ENCODE measurements around the gene NUP42. TPM values are rescaled to one million over a fixed set of nuclear protein-coding genes. Genes with fewer than 3 reads are reported as not detected.

NUP42 gene
- total and polyA plus RNA-seq, 9 of the 15 experiments (the other 6 are each of a cell fraction or from before 2014, with no cell fraction given) = 41.8 to 86.4 (median 71.2) TPM

- ATAC-seq (no peak), DNase-seq (ENCODE audit: extremely low read depth in 1 of 4, low spot score in 3 of 4) (no peak), FAIRE-seq (no peak)
- no TSS peak for BruUV-seq (replicated peaks)
- in situ Hi-C loops (cut with MboI) = no loop called here
- Histone ChIP-seq H3K4me1 (replicated peaks in 1 of 2; ENCODE audit: control insufficient read depth in 2 of 2, insufficient read depth in 2 of 2, low read length in 2 of 2) (no peaks in the 10 kb centered on the region; a peak in 1 of 5 replicates), H2AFZ (ENCODE audit: low read depth, low read length) (no peak overlapping the region), H3K4me3 (no peak overlapping the region), H3K9ac (ENCODE audit: insufficient read depth in 1 of 2, low read depth in 2 of 2, low read length in 2 of 2) (no peak overlapping the region), H3K9me3 (replicated peaks; ENCODE audit: control insufficient read depth, insufficient read depth, low read depth, low read length) (no peaks in the 10 kb centered on the region), H3K9me1 (ENCODE audit: control insufficient read depth, insufficient read depth, low read length) (no peaks in the 10 kb centered on the region), H3K27ac (ENCODE audit: extremely low read depth, low read depth, low read length) (no peak overlapping the region), H3K36me3 (ENCODE audit: control insufficient read depth, insufficient read depth, low read length) (no peaks in the 10 kb centered on the region), H3K4me2 (ENCODE audit: insufficient read depth, low read length) (no peak overlapping the region), H4K20me1 (replicated peaks; ENCODE audit: control insufficient read depth, insufficient read depth, low read length) (no peaks in the 10 kb centered on the region), H3K79me2 (ENCODE audit: control insufficient read depth, insufficient read depth, low read length) (no peaks in the 10 kb centered on the region), H3K27me3 (ENCODE audit: control insufficient read depth in 2 of 2, insufficient read depth in 2 of 2, low read length in 2 of 2) (no peaks in the 10 kb centered on the region)
- POLR2A ChIA-PET = interaction anchor here (1.5 kb wide), 1 partner anchor 20 kb away, joined by 6 read pairs; no protein-coding TSS in a partner anchor
- CTCF ChIA-PET (ENCODE audit: low intra/inter-chr PET ratio) = no interaction called here
- WGBS (ENCODE audit: insufficient coverage, low coverage, missing lambda C conversion rate) = 7% methylated on average over 3 of the region's 3 CpGs
- intact Hi-C loops (cut with micrococcal nuclease) = no loop called here
- TF ChIP-seq CHCHD3 (CRISPR knock-in tag; IDR thresholded peaks at IDR 0.05) (no peak), ADNP (tag; IDR thresholded peaks at IDR 0.05) (no peak), JUN (IDR thresholded peaks at IDR 0.05; ENCODE audit: borderline replicate concordance, low read depth, low read length) (no peak), JUN (CRISPR knock-in tag; IDR thresholded peaks at IDR 0.05; ENCODE audit: borderline replicate concordance) (no peak), MED1 (CRISPR knock-in tag; IDR thresholded peaks at IDR 0.05; ENCODE audit: borderline replicate concordance) (no peak), GTF2F1 (IDR thresholded peaks at IDR 0.05; ENCODE audit: low read depth, low read length) (no peak), SRSF9 (IDR thresholded peaks at IDR 0.05; ENCODE audit: borderline replicate concordance, low read depth, low read length) (no peak), NR0B1 (IDR thresholded peaks at IDR 0.05; ENCODE audit: partially characterized antibody) (no peak), HNRNPLL (IDR thresholded peaks at IDR 0.05; ENCODE audit: low read depth, low read length, poor library complexity, severe bottlenecking) (no peak), ESRRA (IDR thresholded peaks at IDR 0.05; ENCODE audit: borderline replicate concordance, low read depth) (no peak), MIER1 (IDR thresholded peaks at IDR 0.05; ENCODE audit: low read depth) (no peak), ZNF407 (IDR thresholded peaks at IDR 0.05; ENCODE audit: low read depth) (no peak), ZBTB26 (CRISPR knock-in tag; IDR thresholded peaks at IDR 0.05) (no peak)
Measured at GRCh38 chr7:23164846-23165245, 17.0 kb upstream of the NUP42 start.
